ENCODE measurements around the gene RABEP1. TPM values are rescaled to one million over a fixed set of nuclear protein-coding genes. Genes with fewer than 3 reads are reported as not detected.

The RABEP1 gene
- total and polyA plus RNA-seq, 12 donors = 19.5 to 69.1 (median 56.8) TPM

DNA sequence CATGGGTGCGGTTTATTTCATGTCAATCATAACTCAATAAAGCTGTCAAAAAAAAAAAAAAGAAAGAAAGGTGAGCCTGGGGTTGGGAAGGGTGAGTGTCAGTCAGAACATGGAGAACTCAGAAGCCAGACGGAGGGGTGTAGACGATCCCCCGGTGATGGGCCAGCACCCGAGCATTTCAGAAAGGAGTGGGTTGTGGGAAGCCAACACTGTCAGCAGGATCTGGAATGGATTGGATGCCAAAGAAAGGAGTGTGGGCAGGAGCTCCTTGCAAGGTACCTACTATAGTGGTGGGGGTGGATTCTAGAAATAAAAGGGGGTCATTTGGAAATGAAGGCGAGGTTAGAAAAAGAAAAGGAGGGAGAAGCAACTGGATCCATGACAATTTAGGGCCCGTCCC, 27.7 kb upstream of the RABEP1 start:
- no peak for ATAC-seq
- H3K9me3 ChIP-seq = no peaks in the 10 kb centered on the region
- intact Hi-C loops (cut with DNase I) = no loop called here
- H3K4me1 ChIP-seq = peaks cover 0 to 12% (median 0%) of the 10 kb centered on the region in 9 donors
- H3K27me3 ChIP-seq = no peaks in the 10 kb centered on the region
- no peak overlapping the region for H3K4me3 ChIP-seq
- WGBS, 2 donors = 76 to 79% methylated on average over 7 of the region's 7 CpGs
- H3K27ac ChIP-seq = peak overlapping the region in 1 of 10 donors; percentile 36
- DNase-seq = no peak
- TF ChIP-seq, protein P1, sequence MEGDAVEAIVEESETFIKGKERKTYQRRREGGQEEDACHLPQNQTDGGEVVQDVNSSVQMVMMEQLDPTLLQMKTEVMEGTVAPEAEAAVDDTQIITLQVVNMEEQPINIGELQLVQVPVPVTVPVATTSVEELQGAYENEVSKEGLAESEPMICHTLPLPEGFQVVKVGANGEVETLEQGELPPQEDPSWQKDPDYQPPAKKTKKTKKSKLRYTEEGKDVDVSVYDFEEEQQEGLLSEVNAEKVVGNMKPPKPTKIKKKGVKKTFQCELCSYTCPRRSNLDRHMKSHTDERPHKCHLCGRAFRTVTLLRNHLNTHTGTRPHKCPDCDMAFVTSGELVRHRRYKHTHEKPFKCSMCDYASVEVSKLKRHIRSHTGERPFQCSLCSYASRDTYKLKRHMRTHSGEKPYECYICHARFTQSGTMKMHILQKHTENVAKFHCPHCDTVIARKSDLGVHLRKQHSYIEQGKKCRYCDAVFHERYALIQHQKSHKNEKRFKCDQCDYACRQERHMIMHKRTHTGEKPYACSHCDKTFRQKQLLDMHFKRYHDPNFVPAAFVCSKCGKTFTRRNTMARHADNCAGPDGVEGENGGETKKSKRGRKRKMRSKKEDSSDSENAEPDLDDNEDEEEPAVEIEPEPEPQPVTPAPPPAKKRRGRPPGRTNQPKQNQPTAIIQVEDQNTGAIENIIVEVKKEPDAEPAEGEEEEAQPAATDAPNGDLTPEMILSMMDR (IDR thresholded peaks at IDR 0.05) = no peak
- H3K36me3 ChIP-seq = no peaks in the 10 kb centered on the region

DNA sequence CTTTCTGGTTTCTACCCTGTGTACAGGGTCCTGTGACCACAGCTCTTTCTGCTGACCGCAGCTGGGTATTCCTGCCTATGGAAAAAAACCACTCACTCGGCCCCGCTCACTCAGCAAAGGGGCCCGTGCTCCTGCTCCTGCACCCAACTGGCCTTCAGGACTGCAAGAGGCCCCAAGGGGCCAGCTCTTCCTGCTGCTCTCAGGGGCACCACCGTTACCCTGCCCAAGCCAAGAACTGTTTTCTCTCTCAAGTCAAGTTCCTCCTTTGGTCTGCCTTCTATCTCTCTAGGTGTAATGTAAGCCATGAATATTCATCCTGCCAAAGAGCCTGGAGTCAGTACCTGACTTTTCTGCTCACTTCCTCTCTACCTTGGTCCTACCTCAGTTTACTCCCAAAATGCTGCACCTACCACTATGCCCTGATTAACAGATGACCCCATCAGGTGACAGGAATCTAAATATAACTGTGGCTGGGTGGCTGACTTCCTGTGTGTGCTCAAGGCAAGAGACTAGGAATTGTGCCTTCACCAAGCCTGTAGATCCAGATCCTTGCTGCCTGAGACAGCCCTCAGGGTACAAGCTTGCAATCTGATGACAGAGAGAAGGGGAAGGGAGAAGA, 27.1 kb upstream of the RABEP1 start:
- H3K36me3 ChIP-seq = no peaks in the 10 kb centered on the region
- H3K27me3 ChIP-seq = no peaks in the 10 kb centered on the region
- no peak overlapping the region for H3K4me3 ChIP-seq
- DNase-seq (no peak), ATAC-seq (peak in 1 of 8 donors; percentile 14)
- WGBS, 2 donors = 59 to 78% methylated on average over 5 of the region's 5 CpGs
- TF ChIP-seq, protein P1 (IDR thresholded peaks at IDR 0.05) = no peak
- peaks cover 0 to 10% (median 0%) of the 10 kb centered on the region in 9 donors for H3K4me1 ChIP-seq
- H3K9me3 ChIP-seq = no peaks in the 10 kb centered on the region
- intact Hi-C loops (cut with DNase I) = no loop called here
- H3K27ac ChIP-seq = peak overlapping the region in 1 of 10 donors; percentile 36

DNA sequence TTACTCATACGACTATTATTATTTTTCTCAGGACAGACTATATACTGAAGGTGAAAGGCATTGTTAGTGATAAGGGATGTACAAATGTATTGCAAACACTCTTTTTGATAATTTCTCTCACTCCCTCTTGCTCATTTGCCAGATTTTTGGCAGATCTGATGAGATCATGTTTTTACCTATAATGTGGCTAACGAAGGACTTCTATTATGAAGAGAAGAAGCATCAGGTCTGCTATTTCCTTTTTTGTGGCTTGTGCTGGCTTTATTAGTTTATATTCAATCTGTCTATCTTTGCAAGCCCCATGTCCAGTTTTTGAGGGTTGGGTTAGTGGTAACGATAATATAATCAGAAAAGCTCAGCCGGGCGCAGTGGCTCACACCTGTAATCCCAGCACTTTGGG, 25.0 kb upstream of the RABEP1 start:
- intact Hi-C loops (cut with DNase I) = no loop called here
- no peak for ATAC-seq
- Histone ChIP-seq H3K4me3 (no peak overlapping the region), H3K4me1 (peaks cover 0 to 10% (median 0%) of the 10 kb centered on the region in 9 donors), H3K36me3 (no peaks in the 10 kb centered on the region), H3K27ac (no peak overlapping the region), H3K27me3 (no peaks in the 10 kb centered on the region), H3K9me3 (no peaks in the 10 kb centered on the region)
- DNase-seq = no peak
- TF ChIP-seq, protein P1 (IDR thresholded peaks at IDR 0.05) = no peak
- 93 to 94% methylated on average over 5 of the region's 5 CpGs for WGBS, 2 donors

DNA sequence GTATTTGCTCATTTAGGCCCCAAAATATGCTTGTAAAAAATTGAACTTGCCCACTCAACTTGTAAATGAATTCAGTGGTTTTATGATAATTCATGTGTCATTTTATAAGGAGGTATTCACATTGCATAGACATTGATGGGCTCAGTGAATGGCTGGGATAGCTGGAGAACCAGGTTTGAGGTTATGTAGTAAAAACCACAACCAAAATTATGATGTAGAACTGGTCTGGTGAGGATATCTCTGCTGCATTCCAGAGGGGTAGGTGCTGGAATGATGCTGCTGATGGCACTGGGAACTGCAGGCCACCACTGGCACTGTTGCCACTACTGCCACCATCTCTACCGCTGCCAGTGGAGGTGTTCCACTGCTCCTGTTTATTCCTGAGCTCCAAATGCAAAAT, 21.5 kb upstream of the RABEP1 start:
- WGBS, 2 donors = 84 to 92% methylated on average over 1 of the region's 1 CpG
- H3K36me3 ChIP-seq = no peaks in the 10 kb centered on the region
- intact Hi-C loops (cut with DNase I) = no loop called here

More for the DNA sequence above, 21.5 kb upstream of the RABEP1 start:
- no peaks in the 10 kb centered on the region for H3K4me1 ChIP-seq
- no peaks in the 10 kb centered on the region for H3K9me3 ChIP-seq
- TF ChIP-seq, protein P1 (IDR thresholded peaks at IDR 0.05) = no peak
- H3K4me3 ChIP-seq = no peak overlapping the region
- H3K27me3 ChIP-seq = no peaks in the 10 kb centered on the region
- no peak for ATAC-seq
- no peak overlapping the region for H3K27ac ChIP-seq
- DNase-seq = no peak

Data from heart right ventricle (tissue), 16 donors.